Fibroblast of peridontal ligament (primary cell): Measurements from ENCODE around the gene SERPINB6.
A peak's percentile ranks its signal among the peaks of the same experiment; 100 is the strongest.
"Not testable (repeated sequence)": the region's sequence is repeated elsewhere in the genome, so short reads cannot be mapped to it uniquely, and the experiment has no call there.

ENCODE experiments used
- DNase-seq: peaks from one replicate; pipeline ENCODE4 v3.0.0-alpha.2; 2010; ENCODE audit errors: extremely low read depth

SERPINB6 gene

GRCh38 chr6:2977799-2978590, 6.6 kb upstream of the SERPINB6 start:
- DNase-seq = peak; percentile 77

- no peak for DNase-seq
Measured at GRCh38 chr6:2977290-2977689, 5.9 kb upstream of the SERPINB6 start.

- peak; percentile 85 for DNase-seq
Measured at GRCh38 chr6:2976571-2977085, 5.3 kb upstream of the SERPINB6 start.

GRCh38 chr6:2976060-2976459, 4.7 kb upstream of the SERPINB6 start:
- no peak for DNase-seq

- peak; percentile 41 for DNase-seq
Measured at GRCh38 chr6:2973676-2974075, 2.3 kb upstream of the SERPINB6 start.

GRCh38 chr6:2973180-2973579, 1.8 kb upstream of the SERPINB6 start:
- DNase-seq = not testable (repeated sequence)

- DNase-seq = not testable (repeated sequence)
Measured at GRCh38 chr6:2972685-2973084, 1.3 kb upstream of the SERPINB6 start.

GRCh38 chr6:2972219-2972487, 786 bp upstream of the SERPINB6 start:
- not testable (repeated sequence) for DNase-seq

GRCh38 chr6:2970753-2971419, 481 bp downstream of the SERPINB6 start:
- DNase-seq = peak; percentile 41

- peak; percentile 37 for DNase-seq
Measured at GRCh38 chr6:2970034-2970685, 1.2 kb downstream of the SERPINB6 start.

GRCh38 chr6:2969549-2969948, 1.8 kb downstream of the SERPINB6 start:
- no peak for DNase-seq

GRCh38 chr6:2968600-2969135, 2.7 kb downstream of the SERPINB6 start:
- no peak for DNase-seq

- no peak for DNase-seq
Measured at GRCh38 chr6:2967936-2968335, 3.4 kb downstream of the SERPINB6 start.

- DNase-seq = no peak
Measured at GRCh38 chr6:2966347-2966746, 5.0 kb downstream of the SERPINB6 start.

GRCh38 chr6:2964793-2965505, 6.4 kb downstream of the SERPINB6 start:
- DNase-seq = no peak

- DNase-seq = no peak
Measured at GRCh38 chr6:2963756-2964155, 7.6 kb downstream of the SERPINB6 start.

GRCh38 chr6:2962636-2963035, 8.7 kb downstream of the SERPINB6 start:
- no peak for DNase-seq

- no peak for DNase-seq
Measured at GRCh38 chr6:2962004-2962403, 9.4 kb downstream of the SERPINB6 start.

- no peak for DNase-seq
Measured at GRCh38 chr6:2961506-2961905, 9.9 kb downstream of the SERPINB6 start.

GRCh38 chr6:2960935-2961334, 10.4 kb downstream of the SERPINB6 start:
- no peak for DNase-seq

- DNase-seq = peak; percentile 65
Measured at GRCh38 chr6:2959909-2960719, 11.3 kb downstream of the SERPINB6 start.
